Retinal pigment epithelial cell (primary cell): ENCODE results near the gene ATP5MG.

Experiments
- DNase-seq: peaks from one replicate; pipeline ENCODE4 v3.0.0-alpha.2; 2010; ENCODE audit warnings: low read depth
- H3K4me3 ChIP-seq: 2 replicates; pipeline ENCODE4 v1.5.1; 2011; ENCODE audit warnings: mild to moderate bottlenecking, low read length, control low read depth, moderate library complexity
- TF ChIP-seq, protein P1 (sequence below): conservative IDR thresholded peaks from 2 replicates; pipeline ENCODE4 v1.5.1; 2011; ENCODE audit warnings: low read depth, low read length, control low read depth, inconsistent platforms

The ATP5MG gene, protein sequence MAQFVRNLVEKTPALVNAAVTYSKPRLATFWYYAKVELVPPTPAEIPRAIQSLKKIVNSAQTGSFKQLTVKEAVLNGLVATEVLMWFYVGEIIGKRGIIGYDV

GRCh38 chr11:118401151-118401879 lies at the start of gene ATP5MG:
TSS of gene ATP5MG (plus strand) at chr11:118401606. CDS start at chr11:118401666, 60 bp downstream.
- TF ChIP-seq, protein P1, sequence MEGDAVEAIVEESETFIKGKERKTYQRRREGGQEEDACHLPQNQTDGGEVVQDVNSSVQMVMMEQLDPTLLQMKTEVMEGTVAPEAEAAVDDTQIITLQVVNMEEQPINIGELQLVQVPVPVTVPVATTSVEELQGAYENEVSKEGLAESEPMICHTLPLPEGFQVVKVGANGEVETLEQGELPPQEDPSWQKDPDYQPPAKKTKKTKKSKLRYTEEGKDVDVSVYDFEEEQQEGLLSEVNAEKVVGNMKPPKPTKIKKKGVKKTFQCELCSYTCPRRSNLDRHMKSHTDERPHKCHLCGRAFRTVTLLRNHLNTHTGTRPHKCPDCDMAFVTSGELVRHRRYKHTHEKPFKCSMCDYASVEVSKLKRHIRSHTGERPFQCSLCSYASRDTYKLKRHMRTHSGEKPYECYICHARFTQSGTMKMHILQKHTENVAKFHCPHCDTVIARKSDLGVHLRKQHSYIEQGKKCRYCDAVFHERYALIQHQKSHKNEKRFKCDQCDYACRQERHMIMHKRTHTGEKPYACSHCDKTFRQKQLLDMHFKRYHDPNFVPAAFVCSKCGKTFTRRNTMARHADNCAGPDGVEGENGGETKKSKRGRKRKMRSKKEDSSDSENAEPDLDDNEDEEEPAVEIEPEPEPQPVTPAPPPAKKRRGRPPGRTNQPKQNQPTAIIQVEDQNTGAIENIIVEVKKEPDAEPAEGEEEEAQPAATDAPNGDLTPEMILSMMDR, result peak; percentile 22

DNA sequence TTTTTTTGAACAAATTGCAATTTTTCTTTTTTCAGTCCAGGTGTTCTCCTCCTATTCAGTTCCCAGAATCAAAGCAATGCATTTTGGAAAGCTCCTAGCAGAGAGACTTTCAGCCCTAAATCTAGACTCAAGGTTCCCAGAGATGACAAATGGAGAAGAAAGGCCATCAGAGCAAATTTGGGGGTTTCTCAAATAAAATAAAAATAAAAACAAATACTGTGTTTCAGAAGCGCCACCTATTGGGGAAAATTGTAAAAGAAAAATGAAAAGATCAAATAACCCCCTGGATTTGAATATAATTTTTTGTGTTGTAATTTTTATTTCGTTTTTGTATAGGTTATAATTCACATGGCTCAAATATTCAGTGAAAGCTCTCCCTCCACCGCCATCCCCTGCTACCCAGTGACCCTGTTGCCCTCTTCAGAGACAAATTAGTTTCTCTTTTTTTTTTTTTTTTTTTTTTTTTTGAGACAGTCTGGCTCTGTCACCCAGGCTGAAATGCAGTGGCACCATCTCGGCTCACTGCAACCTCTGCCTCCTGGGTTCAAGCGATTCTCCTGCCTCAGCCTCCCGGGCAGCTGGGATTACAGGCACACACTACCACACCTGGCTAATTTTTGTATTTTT lies 48.2 kb upstream of the ATP5MG start:
- DNase-seq, result no peak
- H3K4me3 ChIP-seq, result no peak overlapping the region
- TF ChIP-seq, protein P1, result peak; percentile 44

More at GRCh38 chr11:118401151-118401879, at the start of gene ATP5MG:
- DNase-seq, result peak; percentile 42
- H3K4me3 ChIP-seq, result peak within 1 kb of the TSS; percentile 84

DNA sequence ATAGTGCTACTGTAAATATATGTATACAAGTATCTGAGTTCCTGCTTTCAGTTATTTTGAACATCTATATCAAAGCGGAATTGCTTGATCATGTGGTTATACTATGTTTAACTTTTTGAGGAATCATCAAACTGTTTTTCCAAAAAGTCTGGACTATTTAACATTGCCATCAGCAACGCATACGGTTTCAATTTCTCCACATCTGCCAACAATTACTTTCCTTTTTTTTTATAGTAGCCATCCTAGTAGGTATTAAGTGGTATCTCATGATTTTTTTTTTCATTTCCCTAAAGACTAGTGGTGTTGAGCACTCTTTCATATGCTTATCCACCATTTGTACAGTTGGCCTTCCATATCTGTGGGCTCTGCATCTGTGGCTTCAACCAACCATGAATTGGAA lies 43.3 kb upstream of the ATP5MG start:
- no peak overlapping the region for H3K4me3 ChIP-seq
- no peak for DNase-seq
- TF ChIP-seq, protein P1, result no peak

DNA sequence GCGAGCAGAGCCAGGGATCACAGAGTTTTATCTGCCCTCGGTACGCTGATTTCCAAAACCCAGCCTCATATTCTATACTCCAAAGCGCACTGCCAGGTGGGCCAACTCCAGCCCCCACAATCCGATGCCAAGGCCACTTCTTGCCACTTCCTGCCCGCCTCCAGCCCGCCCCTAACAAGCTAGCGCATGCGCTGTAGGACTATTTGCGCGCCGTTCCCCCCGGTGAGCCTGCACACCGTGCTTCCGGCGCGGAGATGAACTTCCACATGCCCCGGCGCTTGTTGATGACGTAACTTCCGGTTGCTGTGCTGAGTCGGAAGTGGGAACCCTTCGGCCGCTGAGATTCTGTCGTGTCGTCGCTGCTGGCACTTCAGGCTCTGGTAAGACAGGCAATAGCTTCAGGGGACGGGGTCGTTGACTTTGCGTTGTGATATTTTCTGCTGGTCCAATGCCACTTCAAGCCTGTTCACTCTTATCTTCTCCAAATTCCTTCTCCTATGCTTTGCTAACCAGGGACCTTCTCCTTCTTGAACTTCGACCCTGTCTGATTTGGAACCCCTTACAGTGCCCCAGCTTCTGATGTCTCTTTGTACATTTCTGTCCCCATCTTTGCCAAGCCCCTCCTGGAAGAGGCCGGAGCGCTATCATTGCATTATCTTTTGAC lies 42.0 kb upstream of the ATP5MG start, which contains the start of gene UBE4A:
TSS of gene UBE4A (plus strand) at position 306 of the 664 bp plus-strand sequence. CDS start 5,481 bp downstream, outside the sequence.
- TF ChIP-seq, protein P1, result no peak
- H3K4me3 ChIP-seq, result peak within 1 kb of the TSS; percentile 98
- DNase-seq, result peak; percentile 70

DNA sequence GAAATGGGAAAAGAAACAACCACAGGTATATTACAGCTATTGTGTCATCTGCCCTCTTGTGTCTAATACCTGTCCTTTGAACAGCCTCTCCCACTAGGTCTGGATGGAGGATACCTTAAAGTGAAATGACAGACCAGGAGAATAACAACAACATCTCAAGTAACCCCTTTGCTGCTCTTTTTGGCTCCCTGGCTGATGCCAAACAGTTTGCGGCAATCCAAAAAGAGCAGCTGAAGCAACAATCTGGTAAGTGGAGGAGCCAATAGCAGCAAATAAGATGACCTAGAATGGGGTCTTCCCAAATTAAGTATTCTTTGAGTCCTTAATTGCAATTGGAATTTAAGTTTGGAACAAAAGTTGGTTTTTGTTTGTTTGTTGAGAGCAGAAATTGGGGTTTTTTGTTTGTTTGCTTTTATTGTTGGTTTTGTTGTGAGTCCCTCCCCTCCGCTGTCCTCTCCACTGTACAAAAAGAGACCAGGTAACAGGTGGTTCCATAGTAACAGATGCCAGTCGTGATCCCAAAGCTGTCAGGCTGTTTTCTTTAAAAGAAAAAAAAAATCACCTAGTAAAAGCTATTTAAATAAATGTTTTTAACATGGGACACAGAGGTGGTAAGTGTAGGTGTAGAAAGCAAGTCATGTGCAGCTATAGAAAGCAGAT lies 36.3 kb upstream of the ATP5MG start:
- TF ChIP-seq, protein P1, result no peak
- no peak for DNase-seq
- H3K4me3 ChIP-seq, result no peak overlapping the region

- TF ChIP-seq, protein P1, result no peak
- H3K4me3 ChIP-seq, result no peak overlapping the region
- no peak for DNase-seq
These were observed 35.1 kb upstream of the ATP5MG start for GRCh38 chr11:118366287-118366686.
